Right lobe of liver (tissue), 6 donors: ENCODE results near the gene LYPD3. TPM values are rescaled to one million over a fixed set of nuclear protein-coding genes. Genes with fewer than 3 reads are reported as not detected.
"Not testable (repeated sequence)": the region's sequence is repeated elsewhere in the genome, so short reads cannot be mapped to it uniquely, and the experiment has no call there.

Source experiments
- ATAC-seq, 4 donors: fragments of 200-7000 bp; cut with Tn5 transposase; one replicate each; pipeline ENCODE4 v1.9.1; 2020; ENCODE audit warnings: mild to moderate bottlenecking in 4 of 4, moderate library complexity in 4 of 4
- DNase-seq, 3 donors: peaks; one replicate each; pipeline ENCODE4 v3.0.0-alpha.2; 2020
- H3K27ac ChIP-seq, 3 donors: fragments of 200-600 bp; one replicate each; pipeline ENCODE4 v1.8.0; 2022
- H3K27me3 ChIP-seq, 2 donors: fragments of 200-600 bp; one replicate each; pipeline ENCODE4 v1.8.0; 2022
- H3K36me3 ChIP-seq, 4 donors: fragments of 200-600 bp; sonication (generic) in 1 of 4; one replicate each; pipeline versions ENCODE4 v1.5.1 to v1.8.0; 2017 to 2022; ENCODE audit warnings: control low read depth in 1 of 4
- H3K4me1 ChIP-seq, 4 donors: fragments of 200-600 bp; sonication (generic) in 1 of 4; one replicate each; pipeline versions ENCODE4 v1.5.1 to v1.8.0; 2017 to 2022; ENCODE audit warnings: control low read depth in 1 of 4
- H3K4me3 ChIP-seq, 3 donors: fragments of 200-600 bp; one replicate each; pipeline ENCODE4 v1.8.0; 2022
- H3K9me3 ChIP-seq, 4 donors: fragments of 200-600 bp; sonication (generic) in 1 of 4; one replicate each; pipeline versions ENCODE4 v1.5.1 to v1.8.0; 2017 to 2022; ENCODE audit warnings: control low read depth in 1 of 4
- POLR2A ChIP-seq: fragments of 450-650 bp; IDR thresholded peaks from one replicate; pipeline ENCODE4 v1.6.1; 2017; ENCODE audit warnings: antibody characterized with exemption, mild to moderate bottlenecking
- WGBS: methylation state at CpG from one replicate; pipeline ENCODE4 v1.1.6; 2018; ENCODE audit warnings: low coverage, low lambda C conversion rate; ENCODE audit not compliant: insufficient coverage; ENCODE audit errors: missing lambda C conversion rate; 5-methylcytosine and 5-hydroxymethylcytosine counted together
- intact Hi-C, 2 donors: fragments of 100-400 bp; cut with DNase I; formaldehyde crosslinking; loops; one replicate each; pipeline versions ENCODE4 v1.11.2 to v1.14.1; 2022
- total RNA-seq, 6 experiments: library from RNA; depleted of rRNA in 2 of 6; stranded (reverse); fragments of >200 nt in 2 of 6; fragmentation: NEBNext Ultra II Directional in 3 of 6; extraction: Animal tissue kit (Norgen Biotek cat#: 25700) in 3 of 6; gene quantifications; one replicate each; pipeline versions ENCODE4 v1.1.0 to v1.2.4, GENCODE V29; 2016 to 2023
- TF ChIP-seq, protein P1 (sequence below), 4 donors: fragments of 200-600 bp in 3 of 4; fragments of 450-650 bp in 1 of 4; IDR thresholded peaks; one replicate each; pipeline versions ENCODE4 v1.5.1 to v1.8.0; 2016 to 2022; ENCODE audit warnings: antibody characterized with exemption in 4 of 4, mild to moderate bottlenecking in 2 of 4
- donor health status: DM: no; HTN: yes; CAD: no.
- donor health status: DM: no; HTN: no; CAD: no.
- donor health status: DM: no; HTN: no; CAD: no.
- donor health status: DM: no; HTN: yes; CAD: no.
- donor health status: DM: no; HTN: yes; CAD: no.

Gene LYPD3
- total RNA-seq, 6 experiments from 2014 or later: 0.20 to 0.28 (median 0.25) TPM; not detected in 2

GRCh38 chr19:43446746-43447489 lies 18.5 kb downstream of the LYPD3 start:
- Histone ChIP-seq H3K9me3 (no peaks in the 10 kb centered on the region), H3K4me3 (no peak overlapping the region), H3K27ac (no peak overlapping the region), H3K27me3 (no peaks in the 10 kb centered on the region), H3K36me3 (no peaks in the 10 kb centered on the region), H3K4me1 (no peaks in the 10 kb centered on the region)
- DNase-seq (peak; percentile 79 to 85 (median 83)), ATAC-seq (peak; percentile 95 to 99 (median 96))
- 26% methylated on average over 12 of the region's 14 CpGs for WGBS
- intact Hi-C loops: loop anchor here in 1 of 2 donors (5.0 to 10.0 kb wide), 2 partner anchors 75 to 198 kb away; no protein-coding TSS in a partner anchor
- TF ChIP-seq POLR2A: no peak
- TF ChIP-seq, protein P1, sequence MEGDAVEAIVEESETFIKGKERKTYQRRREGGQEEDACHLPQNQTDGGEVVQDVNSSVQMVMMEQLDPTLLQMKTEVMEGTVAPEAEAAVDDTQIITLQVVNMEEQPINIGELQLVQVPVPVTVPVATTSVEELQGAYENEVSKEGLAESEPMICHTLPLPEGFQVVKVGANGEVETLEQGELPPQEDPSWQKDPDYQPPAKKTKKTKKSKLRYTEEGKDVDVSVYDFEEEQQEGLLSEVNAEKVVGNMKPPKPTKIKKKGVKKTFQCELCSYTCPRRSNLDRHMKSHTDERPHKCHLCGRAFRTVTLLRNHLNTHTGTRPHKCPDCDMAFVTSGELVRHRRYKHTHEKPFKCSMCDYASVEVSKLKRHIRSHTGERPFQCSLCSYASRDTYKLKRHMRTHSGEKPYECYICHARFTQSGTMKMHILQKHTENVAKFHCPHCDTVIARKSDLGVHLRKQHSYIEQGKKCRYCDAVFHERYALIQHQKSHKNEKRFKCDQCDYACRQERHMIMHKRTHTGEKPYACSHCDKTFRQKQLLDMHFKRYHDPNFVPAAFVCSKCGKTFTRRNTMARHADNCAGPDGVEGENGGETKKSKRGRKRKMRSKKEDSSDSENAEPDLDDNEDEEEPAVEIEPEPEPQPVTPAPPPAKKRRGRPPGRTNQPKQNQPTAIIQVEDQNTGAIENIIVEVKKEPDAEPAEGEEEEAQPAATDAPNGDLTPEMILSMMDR (IDR thresholded peaks at IDR 0.05): peak; percentile 90 to 96 (median 95)

DNA sequence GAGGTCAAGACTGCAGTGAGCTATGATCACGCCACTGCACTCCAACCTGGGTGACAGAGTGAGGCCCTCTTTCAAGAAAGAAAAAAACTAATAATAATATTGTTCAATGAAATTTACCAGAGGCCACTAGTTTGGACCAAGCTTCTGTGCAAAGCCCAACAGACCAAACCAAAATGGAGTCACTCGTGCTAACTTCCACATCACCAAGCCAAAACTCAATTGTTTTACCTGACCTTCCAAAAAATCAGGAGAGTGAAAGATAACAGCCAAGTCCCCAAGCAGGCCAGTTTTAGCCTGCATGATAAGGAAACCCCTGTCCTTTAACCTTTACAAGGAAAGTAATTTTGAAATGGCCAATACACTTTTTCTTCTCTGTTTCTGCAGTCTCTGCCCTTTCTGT lies 20.0 kb downstream of the LYPD3 start:
- DNase-seq (no peak), ATAC-seq (no peak)
- Histone ChIP-seq H3K27me3 (no peaks in the 10 kb centered on the region), H3K27ac (no peak overlapping the region), H3K36me3 (no peaks in the 10 kb centered on the region), H3K4me1 (no peaks in the 10 kb centered on the region), H3K9me3 (no peaks in the 10 kb centered on the region), H3K4me3 (no peak overlapping the region)
- 83% methylated on average over 2 of the region's 2 CpGs for whole genome bisulfite sequencing
- TF ChIP-seq, protein P1 (IDR thresholded peaks at IDR 0.05): no peak
- TF ChIP-seq POLR2A: no peak
- intact Hi-C loops: loop anchor here in 1 of 2 donors (5.0 to 10.0 kb wide), 2 partner anchors 77 to 199 kb away; no protein-coding TSS in a partner anchor

DNA sequence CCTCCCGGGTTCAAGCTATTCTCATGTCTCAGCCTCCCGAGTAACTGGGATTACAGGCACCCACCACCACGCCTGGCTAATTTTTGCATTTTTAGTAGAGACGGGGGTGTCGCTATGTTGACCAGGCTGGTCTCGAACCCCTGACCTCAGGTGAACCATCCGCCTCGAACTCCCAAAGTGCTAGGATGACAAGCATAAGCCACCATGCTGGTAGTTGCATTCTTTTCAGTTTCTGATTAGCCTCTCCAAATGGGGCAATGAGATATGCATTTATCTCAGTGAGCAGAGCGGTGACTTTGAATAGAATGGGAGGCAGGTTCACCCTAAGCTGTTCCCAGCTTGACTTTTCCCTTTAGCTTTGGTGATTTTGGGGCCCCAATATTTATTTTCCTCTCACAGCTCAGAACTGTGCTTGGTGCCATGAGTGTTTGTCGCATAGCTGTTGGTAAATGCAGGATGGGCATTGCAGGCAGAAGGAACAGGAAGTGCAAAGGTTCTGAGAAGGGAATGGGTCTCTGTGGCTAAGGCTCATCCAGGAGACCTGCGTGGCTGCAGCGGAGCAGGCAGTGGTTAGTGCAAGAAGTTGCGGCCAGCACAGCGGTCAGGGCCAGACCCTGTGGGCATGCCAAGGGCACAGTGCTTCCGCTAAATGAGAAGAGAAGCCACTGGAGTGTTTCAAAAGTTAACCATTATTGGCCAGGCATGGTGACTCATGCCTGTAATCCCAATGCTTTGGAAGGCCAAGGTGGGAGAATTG lies 20.7 kb downstream of the LYPD3 start:
- Histone ChIP-seq H3K36me3 (no peaks in the 10 kb centered on the region), H3K4me3 (no peak overlapping the region), H3K4me1 (no peaks in the 10 kb centered on the region), H3K27me3 (no peaks in the 10 kb centered on the region), H3K9me3 (no peaks in the 10 kb centered on the region), H3K27ac (no peak overlapping the region)
- DNase-seq (no peak), ATAC-seq (no peak)
- TF ChIP-seq, protein P1 (IDR thresholded peaks at IDR 0.05): no peak
- TF ChIP-seq POLR2A: no peak
- intact Hi-C loops: loop anchor here in 1 of 2 donors (5.0 to 10.0 kb wide), 2 partner anchors 78 to 200 kb away; no protein-coding TSS in a partner anchor
- 71% methylated on average over 11 of the region's 15 CpGs for WGBS

GRCh38 chr19:43444091-43444490 lies 21.3 kb downstream of the LYPD3 start:
- intact Hi-C loops: loop anchor here in 1 of 2 donors (10.0 kb wide), 1 partner anchor 201 kb away; no protein-coding TSS in a partner anchor
- not testable (repeated sequence) for ATAC-seq, H3K27ac ChIP-seq, H3K36me3 ChIP-seq, H3K9me3 ChIP-seq, H3K4me3 ChIP-seq, DNase-seq, H3K4me1 ChIP-seq, H3K27me3 ChIP-seq
- 79% methylated on average over 3 of the region's 9 CpGs for WGBS
